ENCODE data around the gene TMOD2. TPM values are rescaled to one million over a fixed set of nuclear protein-coding genes. Genes with fewer than 3 reads are reported as not detected.

Gene TMOD2
- total RNA-seq, 1 donor from 2014 or later = 4.3 TPM

DNA sequence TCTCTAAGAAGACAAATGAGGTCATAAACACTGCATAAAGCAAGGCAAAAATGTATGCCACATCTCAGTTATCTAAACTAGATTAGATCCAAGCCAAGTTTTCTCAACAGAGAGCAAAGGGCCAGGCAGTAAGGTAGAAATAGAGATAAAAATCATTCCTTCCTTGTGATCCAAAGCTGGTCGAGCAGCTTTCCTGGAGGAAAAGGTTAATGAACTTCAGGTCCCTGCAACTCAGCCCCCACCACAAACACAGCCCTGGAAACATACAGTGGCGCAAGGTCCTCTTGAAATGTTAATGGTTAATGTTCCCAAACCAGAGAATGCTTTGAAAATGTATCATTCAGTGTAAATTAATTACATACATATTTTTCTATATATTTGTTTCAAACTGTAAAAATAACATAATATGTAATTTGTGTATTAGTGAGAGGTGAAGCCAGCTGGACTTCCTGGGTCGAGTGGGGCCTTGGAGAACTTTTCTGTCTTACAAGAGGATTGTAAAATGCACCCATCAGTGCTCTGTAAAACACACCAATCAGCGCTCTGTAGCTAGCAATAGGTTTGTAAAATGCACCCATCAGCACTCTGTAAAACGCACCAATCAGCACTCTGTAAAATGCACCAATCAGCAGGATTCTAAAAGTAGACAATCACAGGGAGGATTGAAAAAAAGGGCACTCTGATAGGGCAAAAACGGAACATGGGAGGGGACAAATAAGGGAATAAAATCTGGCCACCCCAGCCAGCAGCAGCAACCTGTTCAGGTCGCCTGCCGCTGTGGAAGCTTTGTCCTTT lies 31.0 kb upstream of the TMOD2 start:
- H3K4me1 Mint-ChIP-seq (ENCODE audit: unreplicated experiment) = peaks cover 2% of the 10 kb centered on the region
- H3K27ac Mint-ChIP-seq (ENCODE audit: unreplicated experiment) = no peak overlapping the region
- no peak for DNase-seq (ENCODE audit: extremely low spot score, unreplicated experiment)
- H3K9me3 Mint-ChIP-seq (ENCODE audit: unreplicated experiment) = no peaks in the 10 kb centered on the region
- TF ChIP-seq CTCF (IDR thresholded peaks at IDR 0.05) = no peak
- no peaks in the 10 kb centered on the region for H3K27me3 Mint-ChIP-seq (ENCODE audit: unreplicated experiment)
- H3K4me3 Mint-ChIP-seq (ENCODE audit: unreplicated experiment) = no peak overlapping the region
- no peaks in the 10 kb centered on the region for H3K36me3 Mint-ChIP-seq (ENCODE audit: unreplicated experiment)

GRCh38 chr15:51721199-51721960 lies 30.0 kb upstream of the TMOD2 start:
- no peak overlapping the region for H3K27ac Mint-ChIP-seq (ENCODE audit: unreplicated experiment)
- no peak for TF ChIP-seq CTCF (IDR thresholded peaks at IDR 0.05)
- H3K4me1 Mint-ChIP-seq (ENCODE audit: unreplicated experiment) = peaks cover 6% of the 10 kb centered on the region
- H3K27me3 Mint-ChIP-seq (ENCODE audit: unreplicated experiment) = no peaks in the 10 kb centered on the region
- H3K9me3 Mint-ChIP-seq (ENCODE audit: unreplicated experiment) = no peaks in the 10 kb centered on the region
- no peaks in the 10 kb centered on the region for H3K36me3 Mint-ChIP-seq (ENCODE audit: unreplicated experiment)
- no peak overlapping the region for H3K4me3 Mint-ChIP-seq (ENCODE audit: unreplicated experiment)
- DNase-seq (ENCODE audit: extremely low spot score, unreplicated experiment) = no peak

GRCh38 chr15:51724199-51724598 lies 27.2 kb upstream of the TMOD2 start:
- H3K4me1 Mint-ChIP-seq (ENCODE audit: unreplicated experiment) = peaks cover 9% of the 10 kb centered on the region
- no peak overlapping the region for H3K4me3 Mint-ChIP-seq (ENCODE audit: unreplicated experiment)

DNA sequence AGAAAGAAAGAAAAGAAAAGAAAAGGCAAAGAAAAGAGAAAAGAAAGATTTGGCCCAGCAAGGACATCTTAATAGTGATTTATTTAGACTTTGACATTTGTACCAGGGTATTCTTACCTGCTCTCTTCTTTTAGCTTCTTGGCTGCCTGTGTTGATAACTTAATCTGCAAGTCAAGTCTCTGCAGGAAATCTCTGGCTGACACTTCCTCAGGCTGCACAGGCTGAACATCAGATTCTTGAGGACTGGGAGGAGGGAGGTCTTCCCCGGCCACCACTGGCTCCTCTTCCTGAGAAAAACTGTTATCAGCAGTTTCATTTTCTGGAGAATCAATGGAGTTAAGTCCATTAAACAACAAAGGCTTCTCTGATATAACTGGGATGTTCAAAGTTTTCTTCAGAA lies 26.7 kb upstream of the TMOD2 start:
- TF ChIP-seq CTCF (IDR thresholded peaks at IDR 0.05) = no peak
- Mint-ChIP-seq H3K27ac (ENCODE audit: unreplicated experiment) (no peak overlapping the region), H3K36me3 (ENCODE audit: unreplicated experiment) (no peaks in the 10 kb centered on the region), H3K27me3 (ENCODE audit: unreplicated experiment) (no peaks in the 10 kb centered on the region), H3K9me3 (ENCODE audit: unreplicated experiment) (no peaks in the 10 kb centered on the region), H3K4me1 (ENCODE audit: unreplicated experiment) (peaks cover 9% of the 10 kb centered on the region), H3K4me3 (ENCODE audit: unreplicated experiment) (no peak overlapping the region)
- DNase-seq (ENCODE audit: extremely low spot score, unreplicated experiment) = no peak

More at GRCh38 chr15:51724199-51724598, 27.2 kb upstream of the TMOD2 start:
- Mint-ChIP-seq H3K27ac (ENCODE audit: unreplicated experiment) (no peak overlapping the region), H3K9me3 (ENCODE audit: unreplicated experiment) (no peaks in the 10 kb centered on the region), H3K27me3 (ENCODE audit: unreplicated experiment) (no peaks in the 10 kb centered on the region), H3K36me3 (ENCODE audit: unreplicated experiment) (no peaks in the 10 kb centered on the region)
- TF ChIP-seq CTCF (IDR thresholded peaks at IDR 0.05) = no peak
- DNase-seq (ENCODE audit: extremely low spot score, unreplicated experiment) = no peak

Data from osteocyte (in vitro differentiated cells).